Measurements from ENCODE around the gene KCNJ15. TPM values are rescaled to one million over a fixed set of nuclear protein-coding genes. Genes with fewer than 3 reads are reported as not detected.

Gene KCNJ15
- total and polyA plus RNA-seq, 2 of the 13 experiments (the other 11 are each of a cell fraction or from before 2014, with no cell fraction given), result not detected

GRCh38 chr21:38329162-38329561 lies 72.4 kb downstream of the KCNJ15 start (continued):
- TF ChIP-seq STAT6 (CRISPR knock-in tag; IDR thresholded peaks at IDR 0.05; ENCODE audit: borderline replicate concordance), result no peak

GRCh38 chr21:38330666-38331065 lies 73.9 kb downstream of the KCNJ15 start:
- Histone ChIP-seq H3K4me1 (ENCODE audit: insufficient read depth, low read length) (no peaks in the 10 kb centered on the region), H3K4me3 (replicated peaks in 1 of 3; ENCODE audit: insufficient read depth in 1 of 3, low read depth in 2 of 3, low read length in 3 of 3) (no peak overlapping the region), H2AFZ (ENCODE audit: low read length) (no peak overlapping the region), H3K79me2 (ENCODE audit: insufficient read depth, low read length) (no peaks in the 10 kb centered on the region), H4K20me1 (ENCODE audit: insufficient read depth, low read length) (no peaks in the 10 kb centered on the region), H3K27me3 (ENCODE audit: control insufficient read depth in 1 of 2, insufficient read depth in 2 of 2, low read length in 2 of 2) (no peaks in the 10 kb centered on the region; a peak in 1 of 5 replicates), H3K36me3 (replicated peaks in 1 of 2; ENCODE audit: control insufficient read depth in 1 of 2, insufficient read depth in 2 of 2, low read length in 2 of 2) (no peaks in the 10 kb centered on the region), H3K9me3 (ENCODE audit: low read length) (no peaks in the 10 kb centered on the region), H3K4me2 (ENCODE audit: low read depth, low read length) (no peak overlapping the region), H3K27ac (ENCODE audit: extremely low read length, insufficient read depth, low read length) (no peak overlapping the region), H3K9ac (ENCODE audit: insufficient read depth, low read depth, low read length) (no peak overlapping the region)
- CTCF ChIA-PET (ENCODE audit: low intra/inter-chr PET ratio, low total read pairs), result no interaction called here
- in situ Hi-C loops (cut with HindIII; ENCODE audit: extremely low pct_ligation_motif_present, low pct_unique_long_range_greater_than_20kb), result no loop called here
- no peak for DNase-seq (ENCODE audit: low spot score)
- intact Hi-C loops (cut with micrococcal nuclease; ENCODE audit: unreplicated experiment), result no loop called here
- ATAC-seq, result no peak
- BruUV-seq (replicated peaks), result no TSS peak
- FAIRE-seq, result no peak
- POLR2A ChIA-PET, result no interaction called here
- WGBS (ENCODE audit: low lambda C conversion rate), result 0% methylated on average over 2 of the region's 2 CpGs
- TF ChIP-seq NFYB (CRISPR knock-in tag; IDR thresholded peaks at IDR 0.05) (no peak), ZNF710 (CRISPR knock-in tag; IDR thresholded peaks at IDR 0.05; ENCODE audit: borderline replicate concordance) (no peak), POLR2AphosphoS2 (IDR thresholded peaks at IDR 0.05; ENCODE audit: low read depth, low read length) (no peak), ZNF543 (CRISPR knock-in tag; IDR thresholded peaks at IDR 0.05) (no peak), TCF7 (IDR thresholded peaks at IDR 0.05; ENCODE audit: low read depth) (no peak), TRAFD1 (CRISPR knock-in tag; IDR thresholded peaks at IDR 0.05; ENCODE audit: borderline replicate concordance) (no peak), CHCHD3 (CRISPR knock-in tag; IDR thresholded peaks at IDR 0.05) (no peak), ZNF143 (CRISPR knock-in tag; IDR thresholded peaks at IDR 0.05) (no peak), ZBTB37 (CRISPR knock-in tag; IDR thresholded peaks at IDR 0.05) (no peak), ZBTB39 (CRISPR knock-in tag; IDR thresholded peaks at IDR 0.05) (no peak)
